ENCODE measurements around the gene DOK4. TPM values are rescaled to one million over a fixed set of nuclear protein-coding genes. Genes with fewer than 3 reads are reported as not detected.

DOK4 gene
- total and polyA plus RNA-seq, 2 experiments from 2014 or later: 11.4 to 29.1 TPM

GRCh38 chr16:57447186-57447962 is 38.9 kb downstream of the DOK4 start, which contains the start of the genes CIAPIN1 and COQ9:
TSS of gene CIAPIN1 (minus strand) at chr16:57447385. CDS start at chr16:57440928, 6,457 bp downstream.
TSS of gene COQ9 (plus strand) at chr16:57447479. CDS start at chr16:57447506, 27 bp downstream.
- Histone ChIP-seq H3K4me1 (ENCODE audit: insufficient read depth) (peaks cover 7% of the 10 kb centered on the region; the same call in 1 of the 2 replicates), H3K4me3 (peak within 1 kb of the TSS; percentile 96), H4K20me1 (replicated peaks; ENCODE audit: insufficient read depth) (no peaks in the 10 kb centered on the region; the same call in 1 of the 2 replicates), H3K4me2 (peak within 1 kb of the TSS; percentile 95), H3K9me2 (ENCODE audit: insufficient read depth) (no peaks in the 10 kb centered on the region), H3K27ac (ENCODE audit: low read depth) (peak within 1 kb of the TSS; percentile 83; the same call in 1 of the 2 replicates), H3K36me3 (ENCODE audit: insufficient read depth) (peaks cover 9% of the 10 kb centered on the region; the same call in 1 of the 2 replicates), H3F3A (replicated peaks; ENCODE audit: low read depth) (no peaks in the 10 kb centered on the region), H3K79me2 (replicated peaks; ENCODE audit: insufficient read depth) (peaks cover 57% of the 10 kb centered on the region), H3K27me3 (ENCODE audit: insufficient read depth) (no peaks in the 10 kb centered on the region), H2AFZ (peak within 1 kb of the TSS; percentile 94)
- H3K36me3 Mint-ChIP-seq (ENCODE audit: low read depth): peaks cover 12% of the 10 kb centered on the region
- DNase-seq (ENCODE audit: low spot score) (peak; percentile 96), ATAC-seq (peak; percentile 99)
- peak within 1 kb of the TSS; percentile 94 for H3K4me3 Mint-ChIP-seq
- H3K4me1 Mint-ChIP-seq: peaks cover 7% of the 10 kb centered on the region
- peaks cover 14% of the 10 kb centered on the region for H3K27me3 Mint-ChIP-seq (ENCODE audit: insufficient read depth, low read depth, poor library complexity)
- TF ChIP-seq EZH2phosphoT487 (IDR thresholded peaks at IDR 0.05; ENCODE audit: unreplicated experiment) (no peak), CTCF (conservative IDR thresholded peaks at IDR 0.05; ENCODE audit: low read depth in 2 of 2) (no peak), JUNB (IDR thresholded peaks at IDR 0.05; ENCODE audit: unreplicated experiment) (no peak), CREB1 (CRISPR knock-in tag; IDR thresholded peaks at IDR 0.05; ENCODE audit: low read depth) (peak; percentile 91), EZH2 (IDR thresholded peaks at IDR 0.05; ENCODE audit: low read depth, unreplicated experiment) (no peak), ZNF114 (CRISPR knock-in tag; IDR thresholded peaks at IDR 0.05) (no peak), STAT1 (IDR thresholded peaks at IDR 0.05; ENCODE audit: unreplicated experiment) (no peak), POLR2AphosphoS5 (IDR thresholded peaks at IDR 0.05; ENCODE audit: low read depth) (peak; percentile 95), ZNF462 (CRISPR knock-in tag; IDR thresholded peaks at IDR 0.05) (no peak), NANOG (IDR thresholded peaks at IDR 0.05; ENCODE audit: borderline replicate concordance) (no peak), ZNF331 (CRISPR knock-in tag; IDR thresholded peaks at IDR 0.05; ENCODE audit: low read depth) (no peak), ETS1 (IDR thresholded peaks at IDR 0.05) (peak; percentile 95), REST (IDR thresholded peaks at IDR 0.05; ENCODE audit: unreplicated experiment) (peak; percentile 8)
- no peaks in the 10 kb centered on the region for H3K9me3 Mint-ChIP-seq
- peak within 1 kb of the TSS; percentile 93 for H3K27ac Mint-ChIP-seq
